ENCODE data around the gene ARL15.

Gene ARL15

DNA sequence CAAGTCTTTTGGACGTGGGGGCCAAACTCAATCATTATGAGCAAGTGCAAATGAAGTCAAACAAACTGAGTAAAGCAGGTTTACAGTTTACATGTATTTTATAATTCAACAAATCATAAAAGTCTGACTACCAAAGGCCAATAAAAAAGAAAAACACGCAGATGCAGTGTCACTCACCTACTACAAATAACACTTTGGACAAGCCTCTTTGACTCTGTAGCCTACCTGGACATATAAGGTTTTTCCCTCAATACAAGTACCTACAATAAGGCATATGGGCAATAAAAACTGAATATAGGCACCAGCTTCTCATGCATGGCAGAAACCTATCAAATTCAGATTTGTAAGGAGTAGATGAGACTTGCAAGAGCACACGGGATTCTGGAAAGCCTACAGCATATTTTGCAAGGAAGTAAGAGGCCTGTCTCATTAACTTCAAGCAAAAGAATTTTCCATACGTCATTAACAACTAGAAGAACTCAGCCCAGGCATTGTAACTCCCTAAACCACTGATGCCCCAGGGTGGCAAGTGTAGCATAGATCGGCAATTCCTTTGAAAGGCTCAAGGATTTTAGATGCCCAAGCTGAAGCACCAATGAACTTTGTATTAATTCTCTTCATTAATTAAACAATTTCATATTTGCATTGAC lies 21.7 kb downstream of the ARL15 start:
- DNase-seq (ENCODE audit: low read depth in 4 of 4, low spot score in 1 of 4), result no peak

DNA sequence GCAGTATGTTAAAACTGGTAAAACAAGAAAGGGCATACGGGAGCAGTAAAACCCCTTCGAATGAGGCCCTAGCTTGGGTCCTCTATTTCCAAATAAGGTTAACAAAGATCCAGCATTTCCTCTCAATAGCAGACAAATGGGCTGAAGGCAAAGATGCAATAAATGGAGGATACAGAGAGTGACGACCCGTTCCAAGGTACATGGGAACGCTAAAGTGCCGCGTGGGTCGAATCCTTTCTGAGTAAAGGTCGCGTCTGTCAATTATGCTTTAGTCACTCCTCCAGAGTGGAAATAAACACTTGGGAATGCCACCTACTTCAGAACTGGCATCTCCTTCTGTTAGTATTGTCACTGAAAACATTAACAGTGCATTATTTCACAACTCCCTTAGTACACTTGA lies 24.7 kb downstream of the ARL15 start:
- no peak for DNase-seq (ENCODE audit: low read depth in 4 of 4, low spot score in 1 of 4)

DNA sequence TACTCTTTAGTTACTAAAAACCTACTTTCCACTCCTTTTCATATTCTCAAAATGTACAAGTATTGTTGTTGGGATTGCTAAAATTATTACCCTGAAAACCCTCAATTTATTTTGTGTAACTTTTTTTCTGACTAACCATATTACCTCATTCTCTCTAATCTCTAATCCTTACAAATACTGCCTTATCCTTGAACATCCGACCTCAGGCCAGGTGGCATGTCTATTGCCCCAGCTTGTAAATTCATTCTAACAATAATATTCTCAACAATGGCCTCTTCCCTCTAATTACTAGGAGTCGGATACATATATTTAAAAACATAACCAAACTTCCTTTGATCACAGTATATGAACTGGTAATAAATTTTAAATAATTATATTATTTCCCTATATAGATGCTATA lies 25.8 kb downstream of the ARL15 start:
- DNase-seq (ENCODE audit: low read depth in 4 of 4, low spot score in 1 of 4), result no peak

DNA sequence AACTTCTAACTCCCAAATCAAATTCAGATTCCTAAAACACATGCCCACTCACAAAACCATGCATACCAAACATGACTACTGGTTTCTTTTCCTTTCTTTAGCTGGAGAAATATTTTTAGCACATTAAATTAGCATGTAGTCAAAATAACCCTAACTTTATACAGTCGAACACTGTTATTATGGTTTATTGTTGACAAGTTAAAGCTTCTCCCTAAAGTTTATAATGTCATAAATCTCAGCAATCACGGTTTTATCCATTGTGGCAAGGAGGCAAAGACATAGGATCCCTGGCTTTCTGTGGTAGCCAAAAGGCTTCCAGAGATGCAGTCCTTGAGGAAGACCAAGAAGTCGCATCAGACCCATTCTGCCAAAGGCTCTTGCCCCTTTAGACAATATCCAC lies 27.5 kb downstream of the ARL15 start:
- no peak for DNase-seq (ENCODE audit: low read depth in 4 of 4, low spot score in 1 of 4)

DNA sequence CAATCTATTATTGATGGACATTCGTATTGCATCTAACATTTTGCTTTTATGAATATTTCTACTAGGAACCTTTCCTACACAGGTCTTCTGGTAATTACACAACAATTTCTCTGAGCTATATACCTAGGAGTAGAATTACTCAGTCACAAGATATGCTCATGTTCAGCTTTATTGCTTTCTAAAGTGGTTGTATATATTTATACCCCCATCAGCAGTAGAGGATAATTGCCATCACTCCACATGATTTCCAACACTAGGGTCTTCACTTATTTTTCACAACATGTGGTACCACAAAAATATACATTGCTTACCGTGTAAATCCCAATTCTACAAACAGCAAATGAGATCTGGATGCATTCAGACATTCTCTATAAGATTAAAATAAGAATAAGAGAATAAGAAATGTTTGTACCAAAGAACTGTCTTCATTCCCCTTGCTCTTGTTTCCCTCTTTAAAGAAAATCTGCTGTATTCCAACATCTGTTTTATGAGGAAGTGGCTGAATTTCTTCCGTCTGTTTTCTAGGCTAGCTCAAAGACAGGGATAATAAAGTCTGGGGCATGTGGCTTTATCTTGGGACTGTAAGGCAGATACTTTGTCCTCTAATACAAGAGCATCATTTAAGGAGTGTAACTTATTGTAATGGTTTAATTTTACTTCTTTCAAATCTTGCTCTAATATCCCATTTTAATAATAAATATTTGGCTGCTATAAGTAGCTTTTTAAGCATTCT lies 28.2 kb downstream of the ARL15 start:
- no peak for DNase-seq (ENCODE audit: low read depth in 4 of 4, low spot score in 1 of 4)

DNA sequence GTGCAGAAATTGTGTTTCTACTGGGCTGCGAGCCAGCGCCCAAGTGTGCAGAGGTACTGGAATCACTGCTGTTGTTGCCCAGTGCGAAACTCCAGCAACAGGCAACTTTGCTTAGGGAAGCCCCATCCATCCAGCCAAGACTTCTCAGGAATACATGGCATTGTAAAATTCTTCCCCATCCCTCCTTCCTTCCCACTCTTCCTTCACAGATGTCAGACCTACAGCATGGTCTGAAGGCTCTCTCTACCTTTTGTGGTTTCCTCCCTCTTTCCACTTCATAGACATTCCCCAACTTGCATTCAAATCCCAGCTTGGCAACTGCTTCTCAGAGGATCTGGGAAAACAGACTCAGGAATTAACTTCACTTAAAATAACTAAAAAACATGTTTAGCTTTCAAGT lies 30.4 kb downstream of the ARL15 start:
- DNase-seq (ENCODE audit: low read depth in 4 of 4, low spot score in 1 of 4), result no peak

DNA sequence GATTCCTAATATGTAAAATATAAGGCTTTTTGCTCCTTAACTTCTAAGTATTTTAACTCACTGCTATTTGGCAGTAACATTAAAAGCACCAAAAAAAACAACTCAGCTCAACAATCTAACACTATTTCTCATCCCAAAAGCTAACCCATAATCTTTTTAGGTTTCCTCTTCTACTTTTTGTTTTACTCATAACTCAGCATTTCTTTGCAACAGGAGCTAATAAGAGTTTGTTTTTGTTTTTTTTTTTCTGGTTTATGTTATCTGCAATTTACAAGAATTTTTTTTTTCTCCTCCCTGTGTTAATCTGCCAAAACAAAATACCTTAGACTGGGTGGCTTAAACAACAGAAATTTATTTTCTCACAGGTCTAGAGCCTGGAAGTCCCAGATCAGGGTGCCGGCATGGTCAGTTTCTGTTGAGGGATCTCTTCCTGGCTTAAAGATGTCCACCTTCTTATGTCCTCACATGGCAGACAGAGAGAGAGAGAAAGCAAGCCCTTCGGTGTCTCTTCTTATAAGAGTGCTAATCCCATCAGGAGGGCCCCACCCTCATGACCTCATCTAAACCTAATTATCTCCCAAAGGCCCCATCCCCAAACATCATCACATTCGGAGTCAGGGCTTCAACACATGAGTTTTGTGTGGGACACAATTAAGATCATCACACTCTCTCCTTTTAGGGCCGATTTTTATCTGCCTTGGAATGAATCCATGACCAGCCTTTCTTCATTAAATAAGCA lies 31.2 kb downstream of the ARL15 start:
- no peak for DNase-seq (ENCODE audit: low read depth in 4 of 4, low spot score in 1 of 4)

DNA sequence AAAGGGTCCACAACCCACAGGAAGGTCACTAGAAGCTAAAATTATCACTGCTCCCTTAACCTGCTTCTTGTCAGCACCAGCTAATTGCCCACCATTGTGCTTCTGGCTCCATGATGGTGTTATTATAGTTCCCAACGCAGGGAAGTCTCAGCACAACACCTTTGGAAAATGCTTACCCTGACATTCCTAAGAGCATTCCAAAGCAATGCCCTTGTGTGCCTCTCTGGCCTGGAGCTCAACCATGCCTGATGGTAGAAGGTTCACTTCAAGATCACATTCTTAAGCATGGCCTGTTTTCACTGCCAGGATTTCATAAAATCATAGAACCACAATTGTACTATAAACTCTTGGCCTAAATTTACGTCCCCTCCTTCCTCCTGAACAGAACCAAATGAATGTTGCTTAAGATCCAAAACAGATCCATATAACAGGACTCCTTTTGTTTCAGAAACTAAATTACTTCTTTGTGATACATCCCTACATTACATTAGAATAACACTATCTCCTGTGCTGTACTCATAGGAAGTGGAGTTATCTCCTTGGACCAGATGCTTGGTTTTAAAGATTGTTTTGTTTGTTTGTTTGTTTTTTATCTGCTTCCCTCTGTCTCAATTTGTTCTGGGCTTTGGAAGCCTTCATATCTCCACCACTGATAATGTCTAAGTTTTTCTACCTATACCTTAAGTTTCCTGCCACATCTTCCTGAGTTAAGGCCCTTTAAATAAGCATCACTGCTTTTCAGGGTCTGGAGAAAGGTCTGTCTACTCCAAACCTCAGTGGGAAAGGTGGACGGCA lies 32.1 kb downstream of the ARL15 start:
- no peak for DNase-seq (ENCODE audit: low read depth in 4 of 4, low spot score in 1 of 4)

DNA sequence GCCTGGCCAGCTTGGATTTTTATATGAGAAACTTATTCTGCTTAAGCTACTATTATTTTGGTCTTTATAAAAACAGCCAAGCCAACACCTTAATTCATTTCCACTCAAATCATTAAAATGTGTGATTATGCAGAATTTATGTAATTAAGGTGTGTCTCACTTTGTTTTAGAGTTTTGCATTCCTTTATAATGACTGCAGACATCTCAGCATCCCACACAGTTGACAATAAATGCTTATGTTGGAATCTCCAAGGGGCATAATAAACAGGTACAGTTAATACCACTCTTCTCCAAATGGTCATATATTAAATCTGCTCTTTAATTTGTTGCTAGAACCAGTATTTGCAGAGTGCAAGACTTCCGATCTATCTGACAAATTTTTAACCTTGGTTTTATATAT lies 34.3 kb downstream of the ARL15 start:
- DNase-seq (ENCODE audit: low read depth in 4 of 4, low spot score in 1 of 4), result no peak

DNA sequence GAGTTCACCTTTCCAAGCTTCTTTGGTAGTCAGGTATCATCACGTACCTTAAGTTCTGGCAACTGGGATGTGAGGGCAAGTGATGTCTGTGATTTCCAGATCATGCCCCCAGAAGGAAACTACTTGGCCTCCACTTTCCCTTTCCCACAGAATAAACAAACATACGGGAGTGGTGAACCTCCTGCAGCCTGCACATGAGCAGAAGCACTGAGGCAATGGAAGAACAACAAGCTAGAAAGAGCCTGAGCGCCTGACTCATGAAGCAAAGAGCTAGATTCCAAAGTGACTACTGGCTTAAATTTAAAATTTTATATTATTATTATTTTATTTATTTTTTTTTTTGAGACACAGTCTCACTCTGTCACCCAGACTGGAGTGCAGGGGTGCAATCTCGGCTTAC lies 35.0 kb downstream of the ARL15 start:
- DNase-seq (ENCODE audit: low read depth in 4 of 4, low spot score in 1 of 4), result no peak

DNA sequence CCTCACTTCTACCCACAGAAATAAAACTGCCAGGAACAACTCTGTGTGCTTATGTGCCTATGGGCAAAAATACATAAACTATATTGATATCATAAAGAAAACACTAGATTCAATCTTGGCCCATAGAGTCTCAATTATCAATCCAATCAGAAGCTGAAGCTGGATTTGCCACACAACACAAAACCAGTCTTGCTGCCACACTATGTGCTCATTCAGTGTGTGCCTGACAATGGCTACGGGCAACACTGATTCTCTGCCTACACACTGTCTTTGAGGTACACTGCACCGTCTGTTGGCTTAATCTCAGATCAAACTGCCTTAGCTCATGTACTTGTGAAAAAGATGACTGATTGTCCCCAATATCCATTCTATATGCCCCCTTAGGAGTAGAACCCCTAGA lies 35.4 kb downstream of the ARL15 start:
- DNase-seq (ENCODE audit: low read depth in 4 of 4, low spot score in 1 of 4), result no peak

DNA sequence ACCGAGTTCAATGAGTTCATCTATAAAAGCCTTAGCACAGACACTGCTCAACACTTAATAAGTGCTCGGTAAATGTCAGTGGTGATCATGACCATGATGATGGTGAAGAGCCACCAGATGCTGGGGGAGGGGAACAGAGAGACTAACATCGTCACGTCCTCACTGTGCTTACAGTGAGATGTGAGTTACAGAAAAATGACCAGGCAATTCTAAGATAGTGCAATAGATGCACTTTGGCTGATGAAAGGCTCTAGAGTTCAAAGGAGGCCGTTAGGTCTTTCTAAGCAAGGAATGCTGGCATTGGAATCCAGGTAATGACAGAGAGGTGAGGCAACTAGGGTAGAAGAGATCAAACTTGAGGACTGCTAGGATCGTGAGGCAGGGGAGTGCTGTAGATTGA lies 36.7 kb downstream of the ARL15 start:
- DNase-seq (ENCODE audit: low read depth in 4 of 4, low spot score in 1 of 4), result no peak

DNA sequence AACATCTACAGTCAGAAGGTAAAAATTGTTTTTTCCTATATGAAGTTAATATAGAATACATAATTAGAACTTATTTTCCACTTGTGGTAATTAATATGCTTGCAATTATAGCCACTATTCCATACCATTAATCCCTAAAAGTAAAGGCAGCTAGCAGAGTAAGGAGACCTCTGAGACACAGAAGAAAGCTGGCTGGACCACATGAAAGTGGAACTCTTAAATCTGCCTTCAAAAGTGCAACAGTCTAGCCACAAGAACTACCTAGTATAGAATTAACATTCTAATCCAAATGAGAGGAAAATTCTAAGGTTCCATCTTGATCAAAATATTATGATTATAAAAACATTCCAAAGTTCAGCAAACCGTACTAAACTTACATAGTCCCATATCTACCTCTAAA lies 37.6 kb downstream of the ARL15 start:
- DNase-seq (ENCODE audit: low read depth in 4 of 4, low spot score in 1 of 4), result no peak

DNA sequence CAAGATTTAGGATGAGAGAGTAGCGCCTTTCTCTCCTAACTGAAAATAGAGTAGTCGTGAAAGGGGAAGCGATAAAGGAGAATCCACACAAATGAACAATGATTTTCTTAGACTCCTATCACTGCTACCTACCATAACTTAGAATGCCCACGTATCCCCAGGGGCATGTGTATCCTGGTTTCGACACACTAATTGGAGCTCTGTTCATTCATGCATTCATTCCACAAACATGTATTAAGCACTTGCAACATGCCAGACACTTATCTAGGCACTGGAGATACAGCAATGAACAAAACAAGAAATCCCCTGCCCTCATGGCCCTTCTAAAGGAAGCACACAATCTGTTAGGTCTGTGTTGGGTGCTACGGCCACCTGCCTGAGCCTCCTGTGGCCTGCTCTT lies 40.0 kb downstream of the ARL15 start:
- DNase-seq (ENCODE audit: low read depth in 4 of 4, low spot score in 1 of 4), result no peak

DNA sequence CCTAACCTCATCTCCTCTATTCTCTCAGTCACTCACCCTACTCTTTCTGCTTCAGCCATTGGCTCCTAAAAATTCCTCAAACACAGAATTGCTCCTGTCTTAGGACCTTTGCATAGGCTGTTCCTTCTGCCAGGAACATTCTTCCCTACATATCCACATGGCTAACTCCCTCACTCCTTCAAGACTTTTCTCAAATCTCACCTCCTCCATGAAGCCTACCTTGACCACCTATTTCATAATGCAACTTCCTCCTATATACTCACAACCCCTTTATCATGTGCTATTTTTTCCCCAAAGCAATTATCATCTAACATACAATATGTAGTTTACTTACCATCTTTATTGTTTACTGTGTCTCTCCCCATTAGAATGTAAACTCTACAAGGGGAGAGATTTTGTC lies 45.8 kb downstream of the ARL15 start:
- DNase-seq (ENCODE audit: low read depth in 4 of 4, low spot score in 1 of 4), result no peak

DNA sequence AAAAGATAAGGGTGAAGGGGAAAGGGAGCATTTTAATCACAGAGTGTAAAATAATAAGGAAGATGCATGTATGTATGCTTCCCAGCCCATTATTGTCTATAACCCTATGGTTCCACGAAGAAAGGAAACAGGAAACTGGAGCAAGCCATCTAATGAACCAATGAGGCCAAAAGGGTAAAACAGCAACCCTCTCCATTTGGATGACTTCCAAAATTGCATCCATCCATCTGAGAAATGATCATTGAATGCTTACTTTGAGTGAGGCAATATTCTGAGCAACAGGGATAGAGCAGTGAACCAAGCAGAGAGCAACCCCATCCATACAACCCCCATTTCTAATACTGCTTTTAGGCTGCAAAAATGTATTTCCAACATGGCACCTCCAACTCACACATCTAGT lies 46.9 kb downstream of the ARL15 start:
- no peak for DNase-seq (ENCODE audit: low read depth in 4 of 4, low spot score in 1 of 4)

DNA sequence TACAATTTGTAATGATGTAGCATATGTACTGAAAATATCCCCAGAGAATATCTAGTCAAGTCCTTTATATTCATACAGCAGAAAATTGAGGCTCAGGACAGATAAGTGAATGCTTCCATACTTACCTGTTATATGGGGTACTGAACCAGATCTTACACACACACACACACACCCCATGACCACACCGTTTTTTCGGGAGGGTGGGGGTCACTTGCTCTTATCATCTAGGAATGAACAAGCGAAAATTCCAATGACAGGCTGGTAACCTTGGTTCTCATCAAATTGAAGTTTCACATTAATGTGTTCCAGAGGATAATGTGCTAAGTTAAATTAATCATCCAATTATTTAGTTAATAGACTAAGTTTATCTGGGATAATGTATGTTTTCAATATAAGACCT lies 48.8 kb downstream of the ARL15 start:
- DNase-seq (ENCODE audit: low read depth in 4 of 4, low spot score in 1 of 4), result no peak

DNA sequence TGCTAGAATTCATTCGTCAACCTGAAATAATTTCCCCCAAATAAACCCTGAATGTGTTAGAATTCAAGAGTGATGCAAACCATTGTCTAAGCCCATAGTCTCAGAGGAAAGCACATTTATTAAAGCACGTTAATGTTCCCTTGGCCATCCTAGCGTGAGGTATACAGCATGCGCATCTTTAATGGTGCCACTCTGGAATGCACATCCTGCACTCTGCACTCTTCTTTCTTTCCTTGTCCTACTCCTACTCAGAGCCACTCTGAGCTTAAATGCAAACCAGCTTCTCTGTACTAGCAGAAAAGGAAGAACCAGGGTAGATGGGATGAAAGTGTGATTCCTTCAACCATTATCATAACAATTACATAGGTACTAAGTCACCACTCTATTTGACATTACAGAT lies 50.4 kb downstream of the ARL15 start:
- no peak for DNase-seq (ENCODE audit: low read depth in 4 of 4, low spot score in 1 of 4)

DNA sequence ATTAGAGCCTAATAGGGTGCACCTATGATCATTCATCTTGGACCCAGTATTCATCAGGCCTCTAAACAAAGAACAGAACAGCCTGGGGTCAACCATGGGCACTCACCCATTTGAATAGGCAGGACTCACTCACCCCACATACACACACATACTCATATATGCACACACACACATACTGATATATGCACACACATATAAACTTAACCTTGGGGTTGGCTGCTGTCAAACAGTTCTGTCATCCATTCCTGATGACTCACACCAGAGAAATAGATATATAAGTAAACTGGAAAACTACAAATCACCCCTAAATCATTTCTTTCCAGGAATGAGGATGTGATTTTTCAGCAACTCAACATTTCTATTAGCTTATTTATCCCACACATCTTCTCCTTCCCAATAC lies 51.3 kb downstream of the ARL15 start:
- no peak for DNase-seq (ENCODE audit: low read depth in 4 of 4, low spot score in 1 of 4)

DNA sequence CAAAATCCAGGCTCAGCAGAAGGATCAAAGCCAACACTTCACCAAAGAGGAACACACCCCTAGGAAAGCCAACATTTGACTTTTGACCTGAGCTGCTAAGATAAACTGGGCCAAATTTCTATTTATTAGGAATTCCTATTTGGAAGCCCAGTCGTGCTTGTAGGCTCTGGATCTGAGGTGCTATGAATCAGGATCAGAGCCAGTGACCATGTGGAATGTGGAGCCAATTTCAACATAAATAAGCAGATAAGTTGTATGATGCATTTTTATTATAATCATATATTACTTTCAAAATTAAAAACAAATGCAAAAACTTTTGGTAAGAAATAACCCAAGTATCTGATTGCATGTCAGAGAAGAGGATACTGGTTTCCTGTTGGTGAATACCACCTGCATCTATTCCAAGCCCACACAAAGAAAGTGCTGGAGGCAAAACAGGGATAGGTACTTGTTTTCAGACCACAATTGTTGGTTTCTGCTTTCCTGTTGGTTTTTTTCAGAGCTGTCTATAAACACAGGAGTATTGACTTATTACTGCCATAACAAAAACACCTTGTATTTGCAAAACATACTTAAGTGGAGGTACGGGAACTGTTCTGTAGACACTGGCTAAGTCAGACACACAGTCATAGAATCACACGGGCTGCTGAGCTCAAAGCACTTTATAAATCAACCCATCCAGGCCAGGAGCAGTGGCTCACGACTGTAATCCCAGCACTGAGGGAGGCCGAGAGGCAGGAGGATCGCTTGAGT lies 52.8 kb downstream of the ARL15 start:
- DNase-seq (ENCODE audit: low read depth in 4 of 4, low spot score in 1 of 4), result no peak

Measured in stimulated activated CD4-positive, alpha-beta T cell treated with anti-CD3 and anti-CD28 coated beads, Interleukin-1b, Interleukin-23, amount 100 ng/mL, for 24 hours (primary cell).